Osteocyte (in vitro differentiated cells): ENCODE results near the gene PSMD14. TPM values are rescaled to one million over a fixed set of nuclear protein-coding genes. Genes with fewer than 3 reads are reported as not detected.

ENCODE experiments used
- DNase-seq: peaks from one replicate; pipeline ENCODE4 v3.0.0; 2021; ENCODE audit warnings: mixed read lengths; ENCODE audit not compliant: unreplicated experiment; ENCODE audit errors: extremely low spot score
- H3K27ac Mint-ChIP-seq: one replicate; pipeline ENCODE4 v1.8.0; 2021; ENCODE audit warnings: mild to moderate bottlenecking, mixed read lengths; ENCODE audit not compliant: unreplicated experiment
- H3K27me3 Mint-ChIP-seq: one replicate; pipeline ENCODE4 v1.8.0; 2021; ENCODE audit warnings: mixed read lengths; ENCODE audit not compliant: unreplicated experiment
- H3K36me3 Mint-ChIP-seq: one replicate; pipeline ENCODE4 v1.8.0; 2021; ENCODE audit warnings: mixed read lengths; ENCODE audit not compliant: unreplicated experiment
- H3K4me1 Mint-ChIP-seq: one replicate; pipeline ENCODE4 v1.8.0; 2021; ENCODE audit warnings: mixed read lengths; ENCODE audit not compliant: unreplicated experiment
- H3K4me3 Mint-ChIP-seq: one replicate; pipeline ENCODE4 v1.8.0; 2021; ENCODE audit warnings: mild to moderate bottlenecking, moderate library complexity, mixed read lengths; ENCODE audit not compliant: unreplicated experiment
- H3K9me3 Mint-ChIP-seq: one replicate; pipeline ENCODE4 v1.8.0; 2021; ENCODE audit warnings: mixed read lengths; ENCODE audit not compliant: unreplicated experiment
- total RNA-seq: library from RNA; stranded (reverse); gene quantifications from 2 replicates; pipeline ENCODE4 v1.2.1, GENCODE V29; 2021
- TF ChIP-seq, protein P1 (sequence below): fragments of 200-600 bp; sonication (generic); IDR thresholded peaks from 2 replicates; pipeline ENCODE4 v1.5.0; 2021; ENCODE audit warnings: antibody characterized with exemption, mild to moderate bottlenecking, moderate library complexity

The PSMD14 gene
- total RNA-seq, 1 donor from 2014 or later: 38.7 TPM

DNA sequence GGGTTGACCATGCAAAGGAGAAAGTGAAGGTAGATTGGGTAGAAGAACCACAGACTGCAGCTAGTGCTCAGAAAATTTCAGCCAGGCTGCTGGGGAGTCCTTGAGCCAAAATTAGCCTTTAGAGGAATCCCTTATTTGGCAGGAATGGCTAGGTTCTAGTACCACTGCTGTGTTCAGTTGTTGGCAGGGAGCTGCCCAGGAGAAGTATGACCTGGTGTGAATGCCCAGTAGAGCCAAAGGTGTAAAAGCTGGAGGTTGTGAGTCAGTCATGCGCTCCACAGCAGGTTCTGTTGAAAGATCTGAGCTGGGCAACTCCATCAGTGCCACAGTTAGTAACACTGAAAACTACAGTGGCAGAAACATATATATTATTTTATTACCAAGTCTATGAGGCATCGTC is 71.5 kb downstream of the PSMD14 start:
- TF ChIP-seq, protein P1, sequence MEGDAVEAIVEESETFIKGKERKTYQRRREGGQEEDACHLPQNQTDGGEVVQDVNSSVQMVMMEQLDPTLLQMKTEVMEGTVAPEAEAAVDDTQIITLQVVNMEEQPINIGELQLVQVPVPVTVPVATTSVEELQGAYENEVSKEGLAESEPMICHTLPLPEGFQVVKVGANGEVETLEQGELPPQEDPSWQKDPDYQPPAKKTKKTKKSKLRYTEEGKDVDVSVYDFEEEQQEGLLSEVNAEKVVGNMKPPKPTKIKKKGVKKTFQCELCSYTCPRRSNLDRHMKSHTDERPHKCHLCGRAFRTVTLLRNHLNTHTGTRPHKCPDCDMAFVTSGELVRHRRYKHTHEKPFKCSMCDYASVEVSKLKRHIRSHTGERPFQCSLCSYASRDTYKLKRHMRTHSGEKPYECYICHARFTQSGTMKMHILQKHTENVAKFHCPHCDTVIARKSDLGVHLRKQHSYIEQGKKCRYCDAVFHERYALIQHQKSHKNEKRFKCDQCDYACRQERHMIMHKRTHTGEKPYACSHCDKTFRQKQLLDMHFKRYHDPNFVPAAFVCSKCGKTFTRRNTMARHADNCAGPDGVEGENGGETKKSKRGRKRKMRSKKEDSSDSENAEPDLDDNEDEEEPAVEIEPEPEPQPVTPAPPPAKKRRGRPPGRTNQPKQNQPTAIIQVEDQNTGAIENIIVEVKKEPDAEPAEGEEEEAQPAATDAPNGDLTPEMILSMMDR: no peak
- Mint-ChIP-seq H3K9me3 (no peaks in the 10 kb centered on the region), H3K36me3 (peaks cover 4% of the 10 kb centered on the region), H3K27me3 (no peaks in the 10 kb centered on the region), H3K4me3 (no peak overlapping the region), H3K4me1 (no peaks in the 10 kb centered on the region), H3K27ac (no peak overlapping the region)
- DNase-seq: no peak

DNA sequence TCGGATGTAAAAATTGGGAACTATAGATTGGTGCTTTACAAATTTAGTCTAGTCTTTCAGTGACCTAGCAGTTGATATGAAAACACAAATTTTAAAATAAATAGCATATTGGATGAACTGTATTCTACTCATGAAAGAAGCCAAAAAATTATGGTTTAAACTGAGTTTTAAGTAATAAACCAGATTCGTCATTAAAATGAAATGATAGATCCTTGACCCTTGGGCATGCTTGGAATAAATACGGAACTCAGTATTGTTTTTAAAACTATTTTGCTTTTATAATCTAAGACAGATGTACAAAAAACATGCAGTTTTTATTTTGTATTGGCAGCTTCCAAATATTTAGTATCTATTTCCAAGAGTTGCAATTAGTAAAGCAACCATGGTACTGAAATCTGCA is 73.3 kb downstream of the PSMD14 start:
- Mint-ChIP-seq H3K27me3 (no peaks in the 10 kb centered on the region), H3K36me3 (peaks cover 3% of the 10 kb centered on the region), H3K27ac (no peak overlapping the region), H3K9me3 (no peaks in the 10 kb centered on the region), H3K4me1 (no peaks in the 10 kb centered on the region), H3K4me3 (no peak overlapping the region)
- no peak for DNase-seq
- TF ChIP-seq, protein P1: no peak

DNA sequence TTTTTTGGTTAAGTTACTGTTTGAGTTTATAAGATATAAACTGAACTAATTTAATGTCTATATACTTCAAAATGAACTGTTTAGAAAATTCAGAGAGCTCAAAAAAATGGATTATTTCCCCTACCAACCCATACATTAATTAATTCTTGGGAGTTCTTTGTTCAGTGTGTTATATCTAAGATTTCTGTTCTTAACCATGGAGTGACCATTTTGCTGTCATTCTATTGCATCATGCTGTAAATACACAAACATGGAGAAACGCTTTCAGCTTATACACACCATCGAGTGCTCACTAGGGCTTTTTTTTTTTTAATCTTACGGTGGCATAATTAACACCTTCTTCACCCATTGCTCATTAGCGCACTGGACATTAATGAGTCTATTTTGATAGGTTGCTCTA is 74.5 kb downstream of the PSMD14 start:
- H3K9me3 Mint-ChIP-seq: no peaks in the 10 kb centered on the region
- H3K4me1 Mint-ChIP-seq: no peaks in the 10 kb centered on the region
- no peak overlapping the region for H3K4me3 Mint-ChIP-seq
- no peaks in the 10 kb centered on the region for H3K27me3 Mint-ChIP-seq
- no peak for DNase-seq
- peaks cover 5% of the 10 kb centered on the region for H3K36me3 Mint-ChIP-seq
- TF ChIP-seq, protein P1: no peak
- H3K27ac Mint-ChIP-seq: no peak overlapping the region

DNA sequence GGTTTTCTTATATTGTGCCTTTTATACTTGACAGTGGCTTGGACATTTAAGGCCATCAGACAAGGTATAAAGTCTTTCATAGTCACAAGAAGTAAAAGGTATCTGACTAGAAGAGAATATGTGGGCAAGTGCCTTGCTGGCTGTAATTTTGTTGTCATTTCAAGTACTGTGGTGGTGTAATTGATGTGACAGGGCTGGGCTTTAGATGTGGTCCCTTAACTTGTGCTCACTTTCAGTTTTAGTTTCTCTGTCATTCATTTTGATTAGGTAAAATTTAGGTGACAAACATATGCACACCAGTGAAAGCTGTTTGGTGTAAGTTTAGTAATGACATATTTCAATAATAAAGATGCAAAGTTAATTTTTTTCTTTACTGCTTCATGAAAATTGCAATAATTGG is 76.6 kb downstream of the PSMD14 start:
- H3K4me3 Mint-ChIP-seq: no peak overlapping the region
- TF ChIP-seq, protein P1: no peak
- no peak for DNase-seq
- no peaks in the 10 kb centered on the region for H3K9me3 Mint-ChIP-seq
- H3K36me3 Mint-ChIP-seq: peaks cover 7% of the 10 kb centered on the region
- H3K27me3 Mint-ChIP-seq: no peaks in the 10 kb centered on the region
- H3K27ac Mint-ChIP-seq: no peak overlapping the region
- no peaks in the 10 kb centered on the region for H3K4me1 Mint-ChIP-seq

DNA sequence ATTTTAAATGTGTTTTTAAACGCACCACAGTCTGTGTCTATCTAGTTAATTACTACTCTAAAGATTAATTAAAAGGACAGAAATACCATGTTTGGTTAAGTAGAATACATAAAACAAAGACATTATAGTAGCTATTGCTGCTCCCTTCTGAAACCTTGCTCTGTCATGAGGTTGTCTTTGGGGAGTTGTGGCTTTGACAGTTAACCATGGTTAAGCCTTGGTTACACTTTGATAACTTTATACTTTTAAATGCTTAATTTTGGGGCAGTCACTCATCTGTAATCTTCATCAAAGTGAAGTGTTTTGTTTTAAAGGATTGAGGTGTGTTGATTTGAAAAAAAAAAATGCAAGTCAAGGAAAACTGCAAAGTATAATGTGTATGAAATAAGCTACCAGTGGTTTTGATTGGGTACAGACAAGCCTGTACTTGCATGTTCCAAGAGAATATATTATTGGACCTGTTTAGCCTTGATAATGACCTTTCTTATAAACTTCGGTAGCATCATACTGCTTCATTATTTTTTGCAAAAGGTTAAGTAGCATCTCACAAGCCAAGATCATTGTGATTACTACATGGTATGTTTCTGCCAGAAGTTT is 78.1 kb downstream of the PSMD14 start:
- DNase-seq: no peak
- peaks cover 11% of the 10 kb centered on the region for H3K36me3 Mint-ChIP-seq
- H3K4me1 Mint-ChIP-seq: peaks cover 2% of the 10 kb centered on the region
- TF ChIP-seq, protein P1: no peak
- H3K4me3 Mint-ChIP-seq: no peak overlapping the region
- H3K27me3 Mint-ChIP-seq: no peaks in the 10 kb centered on the region
- H3K27ac Mint-ChIP-seq: no peak overlapping the region
- no peaks in the 10 kb centered on the region for H3K9me3 Mint-ChIP-seq
